Left lobe of liver (tissue), 2 donors: Measurements from ENCODE around the gene RNF144A. TPM values are rescaled to one million over a fixed set of nuclear protein-coding genes. Genes with fewer than 3 reads are reported as not detected.
"Not testable (repeated sequence)": the region's sequence is repeated elsewhere in the genome, so short reads cannot be mapped to it uniquely, and the experiment has no call there.

Experiments
- ATAC-seq: fragments of 200-7000 bp; cut with Tn5 transposase; one replicate; pipeline ENCODE4 v1.9.1; 2020; ENCODE audit warnings: mild to moderate bottlenecking, moderate library complexity
- DNase-seq: peaks from one replicate; pipeline ENCODE4 v3.0.0-alpha.2; 2020; ENCODE audit warnings: low spot score
- total RNA-seq: library from RNA; stranded (reverse); gene quantifications from one replicate; pipeline ENCODE4 v1.2.1, GENCODE V29; 2021
- donor health status: DM: no; HTN: no; CAD: no; lungs with moderate emphysema.
- donor health status: DM: no; HTN: yes; CAD: no.

RNF144A gene
- total RNA-seq, 1 donor from 2014 or later = 3.2 TPM

DNA sequence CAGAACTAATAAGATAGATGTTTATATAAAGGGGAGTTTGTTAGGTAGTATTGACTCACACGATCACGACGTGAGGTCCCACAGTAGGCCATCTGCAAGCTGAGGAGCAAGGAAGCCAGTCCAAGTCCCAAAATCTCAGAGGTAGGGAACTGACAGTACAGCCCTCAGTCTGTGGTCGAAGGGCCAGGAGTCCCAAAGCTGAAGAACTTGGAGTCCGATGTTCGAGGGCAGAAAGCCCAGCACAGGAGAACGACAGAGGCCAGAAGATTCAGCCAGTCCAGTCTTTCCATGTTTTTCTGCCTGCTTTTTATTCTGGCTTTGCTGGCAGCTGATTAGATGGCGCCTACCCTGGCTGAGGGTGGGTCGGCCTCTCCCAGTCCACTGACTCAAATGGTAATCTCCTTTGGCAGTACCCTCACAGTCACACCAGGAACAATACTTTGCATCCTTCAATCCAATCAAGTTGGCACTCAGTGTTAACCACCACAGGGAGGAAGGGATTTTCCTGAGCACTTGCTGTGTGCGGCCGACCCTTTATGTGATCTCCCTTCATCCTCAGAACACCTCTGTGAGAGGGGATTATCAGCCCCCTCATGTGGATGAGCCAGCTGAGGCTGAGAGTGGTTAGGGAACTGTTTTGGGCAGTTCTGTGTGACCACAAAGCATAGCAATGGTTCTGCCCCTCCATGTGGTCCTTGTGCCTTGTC lies 78.3 kb downstream of the RNF144A start:
- no peak for ATAC-seq
- DNase-seq = no peak

DNA sequence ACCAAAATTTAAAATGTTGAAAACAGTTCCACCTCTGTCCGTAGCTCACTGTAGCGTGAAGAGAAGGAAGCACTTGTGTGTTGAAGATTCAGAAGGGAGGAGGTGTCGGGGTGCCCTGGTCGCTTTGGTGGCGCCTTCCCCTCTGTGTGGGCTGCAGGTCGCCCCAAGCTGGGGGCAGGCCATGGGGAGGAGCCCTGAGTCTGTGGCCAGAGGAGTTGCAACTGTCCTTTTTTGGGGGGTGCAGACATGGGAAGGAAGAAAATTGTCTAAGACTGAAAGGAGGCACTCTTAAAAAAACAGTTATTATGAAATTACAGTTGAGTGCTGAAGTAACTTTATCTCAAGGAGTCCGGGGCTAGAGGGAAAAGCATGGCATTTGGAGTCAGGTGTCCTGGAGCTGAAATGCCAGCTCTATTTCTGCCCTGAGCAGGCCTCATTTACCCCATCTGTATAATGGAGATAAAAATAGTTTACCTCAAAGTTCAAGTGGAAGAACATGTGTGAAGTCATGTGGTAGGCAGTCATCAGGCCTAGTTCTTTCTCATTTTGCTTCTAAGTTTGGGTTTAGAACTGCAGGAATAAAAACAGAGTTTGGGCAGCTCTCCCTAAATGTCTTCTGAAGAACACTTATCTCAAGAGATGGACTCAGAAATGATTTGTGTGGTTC lies 82.1 kb downstream of the RNF144A start:
- no peak for ATAC-seq
- DNase-seq = no peak

DNA sequence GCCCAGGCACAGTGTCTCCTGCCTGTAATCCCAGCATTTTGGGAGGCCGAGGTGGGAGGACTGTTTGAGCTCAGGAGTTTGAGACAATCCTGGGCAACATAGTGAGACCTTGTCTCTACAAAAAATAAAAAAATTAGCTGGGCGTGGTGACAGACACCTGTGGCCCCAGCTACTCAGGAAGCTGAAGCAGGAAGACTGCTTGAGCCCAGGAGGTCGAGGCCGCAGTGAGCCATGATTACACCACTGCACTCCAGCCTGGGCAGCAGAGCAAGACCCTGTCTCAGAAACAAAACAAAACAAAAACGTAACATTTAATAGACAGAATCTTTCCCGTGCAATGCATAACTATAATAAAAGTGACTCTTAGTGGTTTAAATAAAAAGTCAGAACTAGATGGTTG lies 84.2 kb downstream of the RNF144A start:
- not testable (repeated sequence) for DNase-seq, ATAC-seq

DNA sequence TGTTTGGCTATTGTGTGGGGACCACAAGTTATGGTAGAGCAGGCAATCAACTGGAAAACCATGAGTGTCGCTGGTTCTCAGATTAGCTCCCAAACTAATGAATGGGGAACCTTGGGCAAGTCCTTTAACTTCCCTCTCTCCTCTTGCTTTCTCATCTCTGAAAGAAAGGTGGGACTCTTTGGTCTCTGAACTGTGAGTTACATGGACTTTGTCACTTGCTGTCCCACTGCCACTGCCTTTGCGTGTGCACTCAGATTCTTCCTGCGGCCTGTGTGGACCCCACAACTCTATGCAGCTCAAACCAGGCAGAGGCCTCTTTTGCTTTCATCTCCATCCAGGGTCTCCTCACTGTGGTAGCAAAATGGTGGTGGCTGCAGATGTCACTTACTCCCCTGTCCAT lies 86.7 kb downstream of the RNF144A start:
- ATAC-seq = no peak

DNA sequence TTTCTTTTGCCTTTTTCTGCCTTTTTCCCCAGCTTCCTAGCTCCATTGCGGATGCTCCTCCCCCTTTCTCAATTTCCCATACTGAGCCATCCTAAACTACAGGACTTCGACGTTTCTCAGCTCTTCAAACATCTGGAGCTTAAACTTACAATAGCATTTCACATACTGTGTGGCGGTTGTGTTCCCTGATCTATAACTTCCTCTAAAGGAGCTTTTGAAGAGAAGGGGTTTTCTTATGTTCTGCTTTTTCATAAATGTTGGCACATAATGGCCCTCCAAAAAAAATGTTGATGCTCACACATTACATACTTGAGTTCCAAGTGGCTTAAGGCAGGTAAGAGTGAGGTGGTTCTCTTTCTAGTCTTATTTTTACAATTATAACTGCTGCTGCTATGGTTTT lies 87.4 kb downstream of the RNF144A start:
- no peak for DNase-seq
- no peak for ATAC-seq

More for the DNA sequence above, 86.7 kb downstream of the RNF144A start:
- DNase-seq = no peak

DNA sequence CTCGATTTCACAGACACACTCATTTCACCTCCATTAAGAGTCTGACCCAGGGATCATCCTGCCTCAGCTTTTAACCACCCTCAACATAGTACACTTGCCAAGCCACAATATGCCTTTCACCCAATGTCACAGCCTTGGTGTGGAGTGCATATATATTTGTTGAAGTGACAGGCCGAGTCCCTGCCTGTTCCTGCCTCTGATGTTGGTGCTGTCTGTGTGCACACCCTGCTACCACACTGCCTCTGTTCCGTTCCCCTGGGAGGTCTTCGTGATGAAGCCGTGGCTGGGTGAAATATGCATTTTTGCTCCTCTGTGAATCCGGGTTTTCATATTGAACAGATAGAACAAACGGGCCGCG lies 90.3 kb downstream of the RNF144A start:
- DNase-seq (no peak), ATAC-seq (no peak)

DNA sequence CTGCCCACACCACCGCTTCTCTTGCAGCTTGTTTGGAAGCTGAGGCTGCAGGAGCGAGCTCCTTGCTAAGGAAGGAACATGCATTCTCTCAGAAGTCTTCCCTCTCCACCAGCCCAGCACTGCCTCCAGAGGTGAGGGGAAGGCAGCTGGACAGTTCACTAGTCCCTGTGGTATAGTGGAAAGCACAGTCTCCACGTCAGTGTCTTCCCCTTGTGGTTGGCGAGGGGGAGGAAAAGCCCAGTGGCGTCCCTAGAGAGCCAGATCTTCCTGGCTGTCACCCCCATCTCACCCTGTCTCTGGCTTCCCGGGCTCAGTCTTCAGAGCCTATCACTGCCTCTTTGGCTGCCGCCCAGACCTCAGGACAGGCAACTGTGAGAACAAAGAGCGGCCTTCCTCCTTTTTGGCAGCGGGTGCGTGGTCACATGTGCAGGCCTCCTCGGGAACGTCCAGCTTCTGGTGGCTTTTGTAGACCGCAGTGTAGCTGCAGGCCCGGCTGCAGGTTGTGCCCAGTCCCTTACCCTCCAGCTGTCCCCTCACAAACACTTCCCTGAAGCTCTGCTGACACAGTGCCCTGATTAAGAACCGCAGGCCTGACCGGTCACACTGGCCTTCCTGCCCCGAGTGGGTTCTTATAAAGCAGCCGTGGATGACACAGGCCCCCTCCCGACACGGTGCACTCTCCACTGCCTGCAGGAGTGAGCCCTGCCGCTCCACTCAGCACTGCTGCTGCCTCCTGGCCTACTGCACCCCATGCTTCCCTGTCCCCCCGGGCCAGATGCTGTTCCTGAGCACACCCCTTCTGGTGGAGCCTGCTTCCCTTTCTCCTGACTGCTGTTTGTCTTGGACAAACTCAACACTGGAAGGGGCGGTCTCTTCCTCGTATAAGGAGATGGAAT lies 90.9 kb downstream of the RNF144A start:
- ATAC-seq (peak; percentile 70), DNase-seq (peak; percentile 70)

DNA sequence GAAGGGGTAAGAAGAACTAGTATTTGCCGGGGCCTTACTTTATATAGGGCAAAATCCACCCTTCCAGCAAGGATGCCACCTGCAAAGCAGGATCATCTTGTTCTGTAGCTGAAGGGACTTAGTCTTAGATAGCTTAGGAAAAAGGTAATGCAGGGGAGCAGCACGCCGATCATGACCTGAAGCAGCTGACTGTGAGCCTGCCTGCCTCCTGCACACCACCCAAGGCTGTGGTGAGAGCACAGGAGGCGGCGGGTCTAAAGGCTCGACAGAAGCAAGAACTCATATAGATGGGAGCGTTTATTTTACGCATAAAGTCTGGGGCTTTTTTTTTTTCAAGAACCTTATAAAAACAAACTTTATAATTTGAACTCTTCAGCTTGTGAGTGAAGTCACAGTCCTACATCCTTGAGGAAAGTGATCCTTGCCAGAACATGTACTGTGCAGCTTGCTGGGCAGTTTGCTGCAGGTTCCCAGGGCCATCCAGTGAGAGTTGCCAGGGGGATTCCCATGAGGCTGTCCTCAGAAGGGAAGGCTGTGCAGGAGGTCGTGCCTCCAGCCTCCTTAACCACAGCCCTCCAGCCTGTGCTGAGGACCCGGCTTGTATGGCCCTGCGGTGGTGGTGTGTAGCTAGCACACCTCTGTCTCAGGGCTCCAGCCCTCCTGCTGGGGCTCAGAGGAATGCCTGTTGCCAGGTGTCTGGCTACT lies 92.1 kb downstream of the RNF144A start:
- DNase-seq = no peak
- ATAC-seq = no peak

DNA sequence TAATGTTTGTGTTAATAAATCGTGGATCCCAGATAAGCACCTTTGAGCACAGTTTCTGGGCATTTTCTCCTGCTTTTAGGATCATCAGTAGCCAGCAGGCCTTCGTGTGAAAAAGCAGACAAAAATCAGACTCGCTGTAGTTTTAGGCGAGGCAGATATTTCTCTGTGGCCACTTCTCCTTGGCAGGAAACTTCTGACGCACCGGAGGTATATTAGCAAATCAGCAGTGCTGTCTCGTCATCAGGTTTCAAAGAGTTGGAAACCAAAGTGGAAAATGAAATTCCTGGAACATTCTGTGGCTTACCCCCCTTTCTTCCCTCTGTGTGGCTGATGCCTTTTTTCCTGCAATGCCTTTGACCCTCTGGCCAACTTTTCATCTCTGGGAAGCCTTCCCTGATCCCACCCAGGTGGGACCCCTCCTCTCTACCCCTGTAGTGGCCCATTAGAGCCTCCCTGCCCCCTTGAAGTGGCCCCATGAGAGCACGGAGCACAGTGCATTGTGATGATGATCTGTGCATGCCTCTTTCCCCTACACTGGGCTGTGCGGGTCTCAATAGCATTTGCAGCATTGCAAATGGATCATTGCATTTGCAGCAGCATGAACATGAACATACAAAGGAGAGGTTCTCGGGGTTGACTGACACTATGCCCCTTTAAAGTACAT lies 93.3 kb downstream of the RNF144A start:
- DNase-seq = no peak
- no peak for ATAC-seq

DNA sequence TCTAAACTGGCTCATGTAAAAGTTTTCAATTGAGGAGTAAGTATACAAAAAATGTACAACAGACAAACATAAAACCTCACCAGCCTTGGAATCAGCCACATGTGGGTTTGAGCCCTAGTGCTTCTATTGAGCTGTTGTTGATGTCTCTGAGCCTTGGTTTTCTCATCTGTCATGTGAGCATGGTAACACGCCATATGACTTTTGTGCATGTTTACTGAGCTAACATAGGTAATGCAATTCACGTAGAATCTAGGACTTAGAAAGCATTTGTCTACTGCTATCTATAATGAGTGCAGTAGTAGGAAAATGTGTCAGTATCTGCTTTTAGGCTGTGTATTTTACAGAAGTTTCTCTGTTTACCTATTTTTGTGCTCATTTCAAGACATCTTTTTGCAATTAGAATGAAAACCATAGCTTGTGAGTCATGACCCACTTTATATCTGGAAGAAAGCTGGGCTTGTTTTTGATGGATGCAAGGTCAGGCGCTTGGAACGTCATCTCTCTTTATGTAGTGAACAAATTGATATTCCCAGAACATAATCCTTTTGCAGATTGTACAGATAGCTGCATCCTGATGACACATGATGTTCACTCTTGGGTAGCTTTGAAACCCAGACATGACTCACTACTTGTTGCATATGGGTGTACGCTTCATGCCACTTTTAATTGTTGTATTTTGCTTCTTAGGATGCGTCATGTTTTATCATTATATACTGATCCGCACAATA lies 94.3 kb downstream of the RNF144A start:
- ATAC-seq = no peak

DNA sequence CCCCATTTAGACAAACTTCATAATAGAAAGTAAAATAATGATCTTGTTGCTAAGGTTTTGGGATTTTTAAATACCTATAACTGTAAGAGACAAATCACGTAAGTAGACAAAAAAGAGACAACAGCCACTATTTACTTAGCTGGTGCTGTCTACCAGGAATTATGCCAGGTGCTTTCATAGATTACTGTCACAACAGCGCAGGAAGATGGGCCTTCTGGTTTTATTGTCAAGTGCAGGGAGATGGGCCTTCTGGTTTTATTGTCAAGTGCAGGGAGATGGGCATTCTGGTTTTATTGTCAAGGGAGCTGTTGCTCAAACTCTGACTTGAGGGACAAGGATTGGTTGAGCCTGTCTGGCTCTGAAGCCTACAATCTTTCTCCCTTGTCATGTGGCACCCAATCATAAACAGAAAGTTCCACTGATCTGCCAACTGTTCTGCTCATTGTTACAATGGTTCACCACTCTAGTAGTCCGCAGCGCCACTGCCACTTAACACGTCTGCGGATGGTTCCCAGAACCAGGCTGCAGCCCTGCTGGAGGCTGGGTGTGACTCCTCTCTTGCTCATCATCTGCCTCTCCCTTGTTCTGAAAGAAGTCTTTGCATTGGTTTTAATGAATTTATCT lies 95.0 kb downstream of the RNF144A start:
- DNase-seq (no peak), ATAC-seq (no peak)

More for the DNA sequence above, 94.3 kb downstream of the RNF144A start:
- DNase-seq = no peak

DNA sequence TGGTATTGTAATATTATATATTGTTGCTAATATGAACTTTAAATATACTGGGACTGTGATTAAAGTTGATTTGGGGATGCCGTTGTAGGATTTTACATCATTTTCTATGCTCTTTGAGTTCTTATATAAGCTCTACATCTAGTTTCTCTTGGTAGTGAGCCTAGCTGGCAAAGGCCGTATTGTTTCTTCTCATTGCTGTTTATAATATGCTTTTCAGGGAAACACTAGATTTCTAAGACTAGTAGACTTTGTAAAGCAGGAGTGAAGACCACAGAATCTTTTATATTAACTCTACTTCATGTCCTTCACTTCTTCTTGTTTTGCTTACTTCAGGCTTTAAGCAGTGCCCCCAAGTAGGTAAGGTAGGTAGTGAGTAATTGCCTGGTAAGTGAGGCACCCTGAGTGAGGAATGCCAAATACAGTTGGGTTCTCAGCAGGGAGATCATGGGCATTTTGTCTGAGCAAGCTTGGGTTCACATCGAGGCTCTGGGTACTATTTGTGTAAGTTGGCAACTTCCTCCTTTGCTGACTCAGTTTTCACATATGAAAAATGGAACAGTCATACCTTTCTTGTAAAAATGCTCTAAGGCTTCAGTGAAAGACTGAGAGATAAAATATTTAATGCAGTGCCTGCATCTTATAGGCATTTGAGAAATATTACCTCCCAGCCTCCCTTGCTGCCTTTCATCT lies 96.4 kb downstream of the RNF144A start:
- ATAC-seq (no peak), DNase-seq (no peak)

DNA sequence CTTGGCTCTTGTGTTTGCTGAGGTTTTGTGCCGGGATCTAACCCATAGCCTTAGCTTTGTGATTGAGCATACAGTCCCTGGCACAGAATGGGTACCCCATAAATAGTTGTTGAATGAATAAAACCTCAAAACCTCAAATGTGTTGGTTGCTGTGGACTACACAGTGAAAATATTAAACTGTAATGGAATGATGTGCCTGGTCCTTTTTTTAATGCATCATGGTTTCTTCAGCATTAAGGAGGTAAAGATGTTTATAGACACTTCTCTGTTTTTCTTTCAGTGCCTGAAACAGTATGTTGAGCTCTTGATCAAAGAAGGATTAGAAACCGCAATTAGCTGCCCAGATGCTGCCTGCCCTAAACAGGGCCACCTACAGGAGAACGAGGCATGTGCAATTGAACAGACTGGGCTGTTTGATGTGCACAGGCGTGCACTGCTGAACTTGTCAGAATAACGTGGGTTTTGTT lies 97.0 kb downstream of the RNF144A start:
- DNase-seq = no peak
- ATAC-seq = no peak

DNA sequence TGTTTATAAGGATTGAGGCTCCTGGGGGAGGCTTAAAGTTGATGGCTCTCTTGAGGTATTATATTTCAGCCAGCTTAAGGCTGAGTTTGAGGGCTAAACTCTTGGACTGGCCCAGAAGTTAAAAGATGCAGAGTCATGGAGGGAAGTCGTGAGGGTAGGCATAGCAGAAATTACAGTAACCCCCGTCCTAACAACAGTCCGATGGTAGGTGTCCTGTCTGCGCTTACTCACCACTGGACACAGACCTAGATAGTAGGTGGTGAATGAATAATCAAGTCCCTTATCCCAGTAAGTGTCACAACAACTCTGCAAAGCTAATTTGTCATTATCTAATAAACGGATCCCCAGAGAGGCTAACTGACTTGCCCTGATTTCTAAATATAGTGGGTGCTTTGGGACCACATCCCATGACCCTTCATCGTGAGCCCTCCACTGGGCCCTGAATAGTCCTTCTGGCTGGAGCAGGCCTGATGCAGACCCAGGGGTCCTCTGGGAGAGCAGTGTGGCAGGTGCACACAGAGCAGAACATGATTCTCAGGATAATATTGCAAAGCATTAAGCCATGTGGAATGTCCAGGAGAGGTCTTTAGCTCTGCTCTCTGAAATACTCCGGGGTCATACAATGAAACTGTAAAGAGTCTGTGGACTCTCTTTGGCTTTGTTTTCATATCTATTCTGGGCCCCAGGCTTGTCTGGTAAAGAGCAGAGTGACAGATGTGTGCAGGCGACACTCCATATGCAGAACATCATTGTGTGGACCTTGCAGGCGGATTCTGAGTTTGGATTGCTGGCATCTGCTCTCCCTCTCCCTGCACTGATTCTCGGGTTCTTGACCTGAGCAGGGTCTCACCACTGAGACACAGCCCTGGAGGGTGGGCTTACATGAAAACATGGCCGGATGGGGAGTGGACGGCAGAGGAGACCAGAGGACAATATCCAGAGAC lies 98.1 kb downstream of the RNF144A start:
- no peak for ATAC-seq
- no peak for DNase-seq

DNA sequence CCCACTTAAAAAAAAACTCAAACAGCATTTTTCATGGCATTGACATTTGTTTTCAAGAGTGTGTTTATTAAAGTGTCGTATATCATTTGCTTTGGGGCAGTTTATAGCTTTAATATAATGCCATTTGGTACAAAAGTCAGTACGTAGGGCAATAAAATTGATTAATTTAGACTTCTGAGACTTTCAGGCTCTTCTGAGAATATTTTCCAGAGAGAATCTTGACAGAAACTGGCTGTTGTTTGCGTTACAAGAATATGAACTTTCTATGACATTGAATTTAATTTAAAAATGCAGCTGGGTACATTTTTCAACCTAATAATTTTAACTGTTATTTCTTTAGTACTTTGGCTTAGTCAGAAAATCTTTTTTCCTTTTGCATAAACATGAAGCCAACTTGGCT lies 98.9 kb downstream of the RNF144A start:
- DNase-seq (no peak), ATAC-seq (no peak)

DNA sequence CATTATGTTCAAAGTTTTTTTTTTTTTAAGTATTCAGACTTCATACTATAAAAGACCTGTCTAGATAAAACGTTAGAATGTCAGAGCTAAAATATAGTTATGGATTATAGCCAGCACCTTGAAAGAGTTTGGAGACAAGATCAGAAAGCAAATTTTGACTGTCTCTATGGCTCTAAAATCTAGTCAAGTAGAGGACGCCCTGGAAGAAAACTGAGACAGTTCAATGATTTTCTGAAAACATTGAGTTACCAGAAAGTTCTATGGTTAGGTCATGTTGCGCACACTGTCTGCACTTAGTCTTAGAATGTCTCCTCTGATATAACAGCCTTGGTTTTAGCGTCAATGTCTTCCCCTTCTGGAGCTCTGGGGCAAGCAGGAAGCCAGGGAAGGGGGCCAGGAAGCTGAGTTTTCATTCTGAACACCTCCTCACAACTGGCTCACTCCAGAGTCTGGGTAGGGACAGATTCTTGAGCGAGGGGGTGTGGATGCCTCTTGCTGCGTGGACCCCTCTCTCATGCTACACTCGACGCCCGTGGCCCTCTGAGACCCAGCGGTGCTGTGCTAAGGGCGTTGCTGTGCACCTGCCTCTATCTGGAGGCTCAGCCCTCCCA lies 99.5 kb downstream of the RNF144A start:
- DNase-seq (no peak), ATAC-seq (no peak)

DNA sequence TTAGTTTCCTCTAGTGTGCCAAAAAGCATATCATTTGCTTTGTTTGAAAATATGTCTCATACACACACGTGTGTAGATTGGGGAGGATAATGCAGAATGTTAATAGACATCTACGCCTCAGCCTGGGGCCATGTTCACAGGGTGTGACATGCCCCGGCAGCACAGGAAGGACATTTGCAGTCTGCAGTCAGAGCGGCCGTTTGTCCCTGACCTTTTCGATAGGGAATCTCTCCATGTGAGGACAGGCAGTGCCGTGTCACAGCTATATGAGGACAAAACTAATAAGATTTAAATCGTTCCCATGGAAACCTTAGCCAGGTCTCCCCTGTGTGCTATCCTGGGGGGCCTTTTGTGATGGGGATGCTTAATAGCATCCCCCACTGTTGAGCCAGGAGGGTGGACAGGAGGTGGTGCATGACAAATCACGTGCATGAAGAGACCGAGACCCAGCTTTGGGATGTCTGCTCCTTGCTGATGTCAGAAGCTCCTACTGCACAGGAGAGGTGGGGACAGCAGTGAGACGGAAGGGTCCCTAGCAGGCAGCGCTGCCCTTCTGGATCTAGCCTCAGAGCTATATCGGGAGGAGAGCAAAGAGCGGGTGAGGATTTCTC lies 100.6 kb downstream of the RNF144A start:
- ATAC-seq (no peak), DNase-seq (no peak)
